ENCODE results near the gene PRKAR1B. TPM values are rescaled to one million over a fixed set of nuclear protein-coding genes. Genes with fewer than 3 reads are reported as not detected.
A peak's percentile ranks its signal among the peaks of the same experiment; 100 is the strongest.

The PRKAR1B gene
- total RNA-seq, 1 experiment from 2014 or later, result 43.3 TPM

GRCh38 chr7:738723-739454 lies 11.8 kb upstream of the PRKAR1B start:
- no peaks in the 10 kb centered on the region; a peak in 2 of 5 replicates for H3K9me3 Mint-ChIP-seq
- Histone ChIP-seq H3K79me2 (ENCODE audit: insufficient read depth, low read length) (peaks cover 14% of the 10 kb centered on the region; the same call in 1 of the 2 replicates), H3K4me1 (ENCODE audit: insufficient read depth, low read length) (no peaks in the 10 kb centered on the region), H2AK5ac (ENCODE audit: insufficient read length, low read length) (no peak overlapping the region), H3T11ph (ENCODE audit: low read length) (no peak overlapping the region), H3K4me2 (ENCODE audit: insufficient read depth, insufficient read length, low read length) (no peak overlapping the region), H3K56ac (ENCODE audit: insufficient read length, low read depth, low read length) (no peak overlapping the region), H2BK120ac (ENCODE audit: low read depth, low read length, poor library complexity, severe bottlenecking) (no peak overlapping the region), H3K9me3 (ENCODE audit: control insufficient read depth, low read depth, low read length) (peaks cover 15% of the 10 kb centered on the region), H4K8ac (replicated peaks; ENCODE audit: insufficient read length, low read depth, low read length) (no peak overlapping the region), H3K4ac (ENCODE audit: low read depth, low read length) (no peak overlapping the region), H3K9ac (ENCODE audit: extremely low read depth, insufficient read length, low read length) (no peak overlapping the region), H2BK15ac (ENCODE audit: low read depth, low read length) (no peak overlapping the region), H3K27me3 (ENCODE audit: insufficient read depth, low read length) (no peaks in the 10 kb centered on the region), H3K23me2 (ENCODE audit: insufficient read length, low read depth, low read length, poor library complexity, severe bottlenecking) (no peaks in the 10 kb centered on the region), H3K23ac (ENCODE audit: insufficient read length, low read depth, low read length) (no peak overlapping the region), H2BK5ac (ENCODE audit: insufficient read length, low read length) (no peak overlapping the region), H3K18ac (ENCODE audit: insufficient read length, low read depth, low read length) (no peak overlapping the region), H2BK12ac (ENCODE audit: insufficient read length, low read depth, low read length) (no peak overlapping the region), H2BK20ac (ENCODE audit: low read depth, low read length, poor library complexity, severe bottlenecking) (no peak overlapping the region), H3K79me1 (ENCODE audit: insufficient read depth, low read depth, low read length, poor library complexity, severe bottlenecking) (peaks cover 2% of the 10 kb centered on the region), H2AFZ (ENCODE audit: low read length) (no peak overlapping the region), H4K91ac (ENCODE audit: insufficient read length, low read depth, low read length) (no peak overlapping the region), H3K14ac (ENCODE audit: insufficient read depth, low read length) (no peak overlapping the region), H4K5ac (ENCODE audit: insufficient read length, low read depth, low read length) (no peak overlapping the region), H3K27ac (ENCODE audit: insufficient read length, low read depth, low read length) (no peak overlapping the region), H4K20me1 (ENCODE audit: control insufficient read depth, insufficient read depth, insufficient read length) (no peaks in the 10 kb centered on the region)
- TF ChIP-seq, protein P1, sequence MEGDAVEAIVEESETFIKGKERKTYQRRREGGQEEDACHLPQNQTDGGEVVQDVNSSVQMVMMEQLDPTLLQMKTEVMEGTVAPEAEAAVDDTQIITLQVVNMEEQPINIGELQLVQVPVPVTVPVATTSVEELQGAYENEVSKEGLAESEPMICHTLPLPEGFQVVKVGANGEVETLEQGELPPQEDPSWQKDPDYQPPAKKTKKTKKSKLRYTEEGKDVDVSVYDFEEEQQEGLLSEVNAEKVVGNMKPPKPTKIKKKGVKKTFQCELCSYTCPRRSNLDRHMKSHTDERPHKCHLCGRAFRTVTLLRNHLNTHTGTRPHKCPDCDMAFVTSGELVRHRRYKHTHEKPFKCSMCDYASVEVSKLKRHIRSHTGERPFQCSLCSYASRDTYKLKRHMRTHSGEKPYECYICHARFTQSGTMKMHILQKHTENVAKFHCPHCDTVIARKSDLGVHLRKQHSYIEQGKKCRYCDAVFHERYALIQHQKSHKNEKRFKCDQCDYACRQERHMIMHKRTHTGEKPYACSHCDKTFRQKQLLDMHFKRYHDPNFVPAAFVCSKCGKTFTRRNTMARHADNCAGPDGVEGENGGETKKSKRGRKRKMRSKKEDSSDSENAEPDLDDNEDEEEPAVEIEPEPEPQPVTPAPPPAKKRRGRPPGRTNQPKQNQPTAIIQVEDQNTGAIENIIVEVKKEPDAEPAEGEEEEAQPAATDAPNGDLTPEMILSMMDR (conservative IDR thresholded peaks at IDR 0.05), result no peak
- 0 out of 4 replicates have a peak, but pooled peaks cover 0 to 2% of the 10 kb centered on the region in 2 experiments for H3K4me1 Mint-ChIP-seq
- H3K27ac Mint-ChIP-seq, result peak overlapping the region in 1 of 3 experiments; percentile 21; a peak in 1 of 7 replicates
- no peaks in the 10 kb centered on the region for H3K27me3 Mint-ChIP-seq (ENCODE audit: low read depth)
- no peak for DNase-seq
- WGBS (ENCODE audit: extremely low coverage, insufficient read length, low lambda C conversion rate), result no CpG with 5 or more reads among the region's 24 CpGs
- H3K4me3 Mint-ChIP-seq, result no peak overlapping the region
- H3K36me3 Mint-ChIP-seq (ENCODE audit: insufficient read depth in 1 of 3, low read depth in 3 of 3), result peaks cover 20 to 28% (median 21%) of the 10 kb centered on the region in 3 experiments; a peak in 6 of 7 replicates
